Sigmoid colon (tissue), 4 donors: Measurements from ENCODE around the gene PREX1.

ENCODE experiments used
- EP300 ChIP-seq, 4 donors: sonication (generic); formaldehyde crosslinking; IDR thresholded peaks; one replicate each; pipeline ENCODE4 v1.6.1; 2017; ENCODE audit warnings: antibody characterized with exemption in 4 of 4
- POLR2A ChIP-seq, 2 donors: fragments of 450-650 bp; IDR thresholded peaks; one replicate each; pipeline ENCODE4 v1.6.1; 2016; ENCODE audit warnings: antibody characterized with exemption in 2 of 2, mild to moderate bottlenecking in 2 of 2, moderate library complexity in 2 of 2
- POLR2AphosphoS5 ChIP-seq, 4 donors: sonication (generic); formaldehyde crosslinking; IDR thresholded peaks; one replicate each; pipeline ENCODE4 v1.6.1; 2017; ENCODE audit warnings: antibody characterized with exemption in 4 of 4
- TF ChIP-seq, protein P1 (sequence below), 4 experiments: fragments of 450-650 bp in 3 of 4; fragments of 200-600 bp in 1 of 4; IDR thresholded peaks; one replicate each; pipeline ENCODE4 v1.5.1; 2016 to 2019; ENCODE audit warnings: antibody characterized with exemption in 4 of 4, mild to moderate bottlenecking in 3 of 4, moderate library complexity in 2 of 4

DNA sequence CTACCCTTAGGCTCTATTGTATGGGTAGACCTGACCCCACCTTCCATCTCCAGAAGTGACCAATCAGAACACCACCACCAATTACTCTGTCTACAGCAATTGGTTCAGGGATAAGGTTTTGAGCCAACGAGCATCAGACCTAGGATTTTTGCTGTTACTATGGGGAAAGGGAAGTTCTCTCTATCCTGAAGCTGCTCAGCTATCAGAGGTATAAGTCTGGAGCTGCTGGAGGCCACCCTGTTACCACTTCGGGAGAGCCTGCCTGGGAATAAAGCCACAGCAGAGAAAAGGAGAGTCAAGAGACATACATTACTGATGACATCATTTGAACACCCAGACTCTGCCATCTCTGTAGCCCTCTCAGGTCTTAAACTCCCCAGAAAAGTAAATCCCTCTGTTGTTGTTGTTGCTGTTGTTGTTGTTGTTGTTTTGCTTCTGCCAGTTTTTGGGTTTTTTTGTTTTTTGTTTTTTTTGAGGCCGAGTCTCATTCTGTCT, 94.5 kb downstream of the PREX1 start:
- TF ChIP-seq, protein P1, sequence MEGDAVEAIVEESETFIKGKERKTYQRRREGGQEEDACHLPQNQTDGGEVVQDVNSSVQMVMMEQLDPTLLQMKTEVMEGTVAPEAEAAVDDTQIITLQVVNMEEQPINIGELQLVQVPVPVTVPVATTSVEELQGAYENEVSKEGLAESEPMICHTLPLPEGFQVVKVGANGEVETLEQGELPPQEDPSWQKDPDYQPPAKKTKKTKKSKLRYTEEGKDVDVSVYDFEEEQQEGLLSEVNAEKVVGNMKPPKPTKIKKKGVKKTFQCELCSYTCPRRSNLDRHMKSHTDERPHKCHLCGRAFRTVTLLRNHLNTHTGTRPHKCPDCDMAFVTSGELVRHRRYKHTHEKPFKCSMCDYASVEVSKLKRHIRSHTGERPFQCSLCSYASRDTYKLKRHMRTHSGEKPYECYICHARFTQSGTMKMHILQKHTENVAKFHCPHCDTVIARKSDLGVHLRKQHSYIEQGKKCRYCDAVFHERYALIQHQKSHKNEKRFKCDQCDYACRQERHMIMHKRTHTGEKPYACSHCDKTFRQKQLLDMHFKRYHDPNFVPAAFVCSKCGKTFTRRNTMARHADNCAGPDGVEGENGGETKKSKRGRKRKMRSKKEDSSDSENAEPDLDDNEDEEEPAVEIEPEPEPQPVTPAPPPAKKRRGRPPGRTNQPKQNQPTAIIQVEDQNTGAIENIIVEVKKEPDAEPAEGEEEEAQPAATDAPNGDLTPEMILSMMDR (IDR thresholded peaks at IDR 0.05), result no peak
- no peak for TF ChIP-seq POLR2A (IDR thresholded peaks at IDR 0.05)
- no peak for TF ChIP-seq POLR2AphosphoS5 (IDR thresholded peaks at IDR 0.05)
- no peak for TF ChIP-seq EP300 (IDR thresholded peaks at IDR 0.05)
